HK-2 (cell line): Measurements from ENCODE around the gene MYCN.
"Not testable (repeated sequence)": the region's sequence is repeated elsewhere in the genome, so short reads cannot be mapped to it uniquely, and the experiment has no call there.

Experiments
- DNase-seq: peaks from one replicate; pipeline ENCODE4 v3.0.0-alpha.2; 2018; ENCODE audit not compliant: unreplicated experiment

MYCN gene

GRCh38 chr2:15907461-15908324 lies 32.7 kb upstream of the MYCN start:
- no peak for DNase-seq

- DNase-seq, result no peak
Measured at GRCh38 chr2:15908371-15908770, 32.0 kb upstream of the MYCN start.

GRCh38 chr2:15909157-15909556 lies 31.2 kb upstream of the MYCN start:
- DNase-seq, result no peak

GRCh38 chr2:15909736-15910135 lies 30.6 kb upstream of the MYCN start:
- DNase-seq, result no peak

- DNase-seq, result not testable (repeated sequence)
Measured at GRCh38 chr2:15911270-15911669, 29.1 kb upstream of the MYCN start.

- DNase-seq, result no peak
Measured at GRCh38 chr2:15911686-15912085, 28.7 kb upstream of the MYCN start.

- DNase-seq, result no peak
Measured at GRCh38 chr2:15912203-15912602, 28.1 kb upstream of the MYCN start.

- no peak for DNase-seq
Measured at GRCh38 chr2:15913146-15913545, 27.2 kb upstream of the MYCN start.

GRCh38 chr2:15914596-15915385 lies 25.6 kb upstream of the MYCN start:
- DNase-seq, result no peak

GRCh38 chr2:15915546-15915945 lies 24.8 kb upstream of the MYCN start:
- not testable (repeated sequence) for DNase-seq

GRCh38 chr2:15916336-15916735 lies 24.0 kb upstream of the MYCN start:
- DNase-seq, result no peak

GRCh38 chr2:15918761-15919356 lies 21.5 kb upstream of the MYCN start:
- DNase-seq, result no peak

GRCh38 chr2:15919716-15920434 lies 20.5 kb upstream of the MYCN start:
- no peak for DNase-seq

- DNase-seq, result no peak
Measured at GRCh38 chr2:15920696-15921095, 19.7 kb upstream of the MYCN start.

- DNase-seq, result no peak
Measured at GRCh38 chr2:15923597-15923996, 16.8 kb upstream of the MYCN start.

- no peak for DNase-seq
Measured at GRCh38 chr2:15925819-15926218, 14.5 kb upstream of the MYCN start.

GRCh38 chr2:15926252-15926651 lies 14.1 kb upstream of the MYCN start:
- DNase-seq, result no peak

GRCh38 chr2:15927551-15928218 lies 12.7 kb upstream of the MYCN start:
- DNase-seq, result no peak

GRCh38 chr2:15929008-15929407 lies 11.3 kb upstream of the MYCN start:
- DNase-seq, result not testable (repeated sequence)

- no peak for DNase-seq
Measured at GRCh38 chr2:15929861-15930260, 10.5 kb upstream of the MYCN start.

- no peak for DNase-seq
Measured at GRCh38 chr2:15930589-15931318, 9.6 kb upstream of the MYCN start.
